HepG2 (cell line): ENCODE data around the gene PALM3. TPM values are rescaled to one million over a fixed set of nuclear protein-coding genes. Genes with fewer than 3 reads are reported as not detected.

Experiments
- AFF4 ChIP-seq: sonication (generic); formaldehyde crosslinking; IDR thresholded peaks from 2 replicates; pipeline ENCODE4 v1.4.0; 2020; ENCODE audit warnings: missing genetic modification reagents
- AGO2 ChIP-seq: fragments of 200-400 bp; formaldehyde crosslinking; optimal IDR thresholded peaks from 2 replicates; pipeline ENCODE3; 2017; ENCODE audit warnings: mild to moderate bottlenecking, low read depth, low read length, moderate library complexity
- ASH2L ChIP-seq: fragments of 300-600, 200-600 bp; sonication (generic); IDR thresholded peaks from 2 replicates; pipeline ENCODE4 v1.7.0; 2017; ENCODE audit warnings: low read depth, mild to moderate bottlenecking, moderate library complexity, mixed read lengths, low read length; ENCODE audit not compliant: insufficient read length
- BCL6 ChIP-seq: IDR thresholded peaks from 2 replicates; pipeline ENCODE4 v1.6.1; 2016; ENCODE audit warnings: missing genetic modification reagents, missing compliant biosample characterization
- GATAD2A ChIP-seq: IDR thresholded peaks from 2 replicates; pipeline ENCODE4 v1.6.1; 2016
- HNF4A ChIP-seq: sonication (generic); formaldehyde crosslinking; IDR thresholded peaks from 2 replicates; pipeline ENCODE4 v1.4.0; 2020; ENCODE audit warnings: missing genetic modification reagents
- KAT7 ChIP-seq: IDR thresholded peaks from 2 replicates; pipeline ENCODE4 v1.6.1; 2018; ENCODE audit warnings: borderline replicate concordance, missing compliant biosample characterization
- KLF12 ChIP-seq: sonication (generic); formaldehyde crosslinking; IDR thresholded peaks from 2 replicates; pipeline ENCODE4 v1.4.0; 2020; ENCODE audit warnings: missing genetic modification reagents, borderline replicate concordance
- MAX ChIP-seq: IDR thresholded peaks from 2 replicates; pipeline ENCODE4 v1.6.1; 2012; ENCODE audit warnings: inconsistent platforms
- MEF2D ChIP-seq: sonication (generic); formaldehyde crosslinking; IDR thresholded peaks from 2 replicates; pipeline ENCODE4 v1.5.1; 2020; ENCODE audit warnings: mild to moderate bottlenecking, missing genetic modification reagents
- MNT ChIP-seq: fragments of 450-650 bp; IDR thresholded peaks from 2 replicates; pipeline ENCODE4 v1.6.1; 2016
- MTF1 ChIP-seq: sonication (generic); formaldehyde crosslinking; IDR thresholded peaks from 2 replicates; pipeline ENCODE4 v1.5.0; 2020; ENCODE audit warnings: missing genetic modification reagents
- MYC ChIP-seq: sonication (generic); formaldehyde crosslinking; IDR thresholded peaks from 2 replicates; pipeline ENCODE4 v1.9.0; 2021; ENCODE audit warnings: missing genetic modification reagents, borderline replicate concordance
- NPAS2 ChIP-seq: sonication (generic); formaldehyde crosslinking; IDR thresholded peaks from 2 replicates; pipeline ENCODE4 v1.8.0; 2022; ENCODE audit warnings: mild to moderate bottlenecking, missing genetic modification reagents, borderline replicate concordance
- REL ChIP-seq: sonication (generic); formaldehyde crosslinking; conservative IDR thresholded peaks from 2 replicates; pipeline ENCODE4 v1.8.0; 2022; ENCODE audit warnings: mild to moderate bottlenecking, missing genetic modification reagents, moderate library complexity
- SIN3A ChIP-seq: IDR thresholded peaks from 2 replicates; pipeline ENCODE4 v1.6.1; 2011; ENCODE audit warnings: low read depth, mild to moderate bottlenecking, control low read depth, low read length, borderline replicate concordance
- SMAD1 ChIP-seq: sonication (generic); formaldehyde crosslinking; IDR thresholded peaks from 2 replicates; pipeline ENCODE4 v1.4.0; 2020; ENCODE audit warnings: missing genetic modification reagents, low read depth, mild to moderate bottlenecking, borderline replicate concordance
- ZNF20 ChIP-seq: sonication (generic); formaldehyde crosslinking; IDR thresholded peaks from 2 replicates; pipeline ENCODE4 v1.4.0; 2020; ENCODE audit warnings: mild to moderate bottlenecking, moderate library complexity, missing genetic modification reagents
- ZNF383 ChIP-seq: sonication (generic); formaldehyde crosslinking; IDR thresholded peaks from 2 replicates; pipeline ENCODE4 v1.4.0; 2020; ENCODE audit warnings: missing genetic modification reagents, mild to moderate bottlenecking, borderline replicate concordance
- ZNF639 ChIP-seq: conservative IDR thresholded peaks from 2 replicates; pipeline ENCODE4 v1.6.1; 2018; ENCODE audit warnings: missing genetic modification reagents
- ZNF674 ChIP-seq: sonication (generic); formaldehyde crosslinking; IDR thresholded peaks from 2 replicates; pipeline ENCODE4 v1.5.0; 2020; ENCODE audit warnings: low read depth, mild to moderate bottlenecking, missing genetic modification reagents
- ZNF737 ChIP-seq: sonication (generic); formaldehyde crosslinking; IDR thresholded peaks from 2 replicates; pipeline ENCODE4 v1.5.0; 2020; ENCODE audit warnings: missing genetic modification reagents, mild to moderate bottlenecking, borderline replicate concordance
- ZNF749 ChIP-seq: sonication (generic); formaldehyde crosslinking; IDR thresholded peaks from 2 replicates; pipeline ENCODE4 v1.8.0; 2022; ENCODE audit warnings: mild to moderate bottlenecking, missing genetic modification reagents, moderate library complexity, borderline replicate concordance
- polyA plus RNA-seq, 8 experiments: library from polyadenylated mRNA; depleted of rRNA in 3 of 8; stranded (reverse) in 7 of 8; unstranded in 1 of 8; fragments of >200 nt; fragmentation: Illumina TruSeq in 4 of 8; extraction: Trizol in 4 of 8; gene quantifications; 2 replicates each; pipeline versions ENCODE4 v1.2.1 to v1.2.3, GENCODE V29; 2011 to 2016; ENCODE audit warnings: low read depth in 4 of 8, missing spikeins in 1 of 8, mixed read lengths in 1 of 8; ENCODE audit not compliant: insufficient read depth in 1 of 8
- total RNA-seq, 5 experiments: library from RNA; depleted of rRNA; stranded (reverse); fragments of >200 nt; fragmentation: Illumina TruSeq; extraction: Trizol; gene quantifications; 2 replicates each; pipeline ENCODE4 v1.2.3, GENCODE V29; 2016; ENCODE audit warnings: low read depth in 1 of 5

PALM3 gene
- total and polyA plus RNA-seq, 2 of the 13 experiments (the other 11 are each of a cell fraction or from before 2014, with no cell fraction given), result 0.79 to 2.4 TPM

- no peak for TF ChIP-seq AFF4
- TF ChIP-seq MYC, result peak; percentile 46; the same call in 1 of the 2 replicates
- no peak for TF ChIP-seq ZNF383 (CRISPR knock-in tag)
- TF ChIP-seq SMAD1, result no peak
- no peak for TF ChIP-seq MTF1 (CRISPR knock-in tag)
- no peak for TF ChIP-seq REL
- TF ChIP-seq KAT7 (CRISPR knock-in tag), result 0 out of 2 replicates have a peak, but pooled peaks have one; percentile 52
- no peak for TF ChIP-seq GATAD2A (CRISPR knock-in tag)
- peak; percentile 85 for TF ChIP-seq MAX
- 0 out of 2 replicates have a peak, but pooled peaks have one; percentile 2 for TF ChIP-seq ZNF639
- peak; percentile 85 for TF ChIP-seq MNT
- TF ChIP-seq AGO2, result no peak
- TF ChIP-seq ZNF749, result no peak
- TF ChIP-seq HNF4A, result peak; percentile 45
- TF ChIP-seq ZNF20, result no peak
- TF ChIP-seq ASH2L, result no peak
- TF ChIP-seq NPAS2 (CRISPR knock-in tag), result no peak
- peak; percentile 62; the same call in 1 of the 2 replicates for TF ChIP-seq SIN3A
- TF ChIP-seq KLF12 (CRISPR knock-in tag), result 0 out of 2 replicates have a peak, but pooled peaks have one; percentile 14
- 0 out of 2 replicates have a peak, but pooled peaks have one; percentile 34 for TF ChIP-seq MEF2D
- TF ChIP-seq ZNF737 (CRISPR knock-in tag), result no peak
- TF ChIP-seq BCL6 (CRISPR knock-in tag), result 0 out of 2 replicates have a peak, but pooled peaks have one; percentile 1
- TF ChIP-seq ZNF674, result no peak
Observed at GRCh38 chr19:14004619-14005348, 57.1 kb downstream of the PALM3 start (continued).
